H1 (cell line): Measurements from ENCODE around the gene DIAPH1. TPM values are rescaled to one million over a fixed set of nuclear protein-coding genes. Genes with fewer than 3 reads are reported as not detected.
A peak's percentile ranks its signal among the peaks of the same experiment; 100 is the strongest.

ENCODE experiments used
- CTCF ChIA-PET: fragments of 300-600 bp; sonication (Branson Sonifier 250); formaldehyde crosslinking; loops from one replicate; lab custom pipeline; 2021; ENCODE audit not compliant: partially characterized antibody; lab: Charles Lee
- POLR2A ChIA-PET: fragments of 300-600 bp; sonication (Branson Sonifier 250); formaldehyde crosslinking; loops from one replicate; lab custom pipeline; 2021; ENCODE audit warnings: inconsistent platforms; ENCODE audit not compliant: partially characterized antibody; lab: Charles Lee
- DNase-seq, 2 experiments: peaks; one replicate each; pipeline versions ENCODE4 v3.0.0 to v3.0.0-alpha.2; 2010 to 2022; ENCODE audit warnings: low spot score in 2 of 2, low read depth in 1 of 2, mixed read lengths in 1 of 2
- FAIRE-seq: peaks from 2 replicates; lab custom pipeline; 2011; peaks lifted over from hg19 to GRCh38; lab: Jason Lieb, UNC
- H2AFZ ChIP-seq: 2 replicates; pipeline ENCODE4 v1.8.1; 2012; ENCODE audit warnings: low read length, inconsistent platforms
- H2AK5ac ChIP-seq: 2 replicates; pipeline ENCODE4 v1.6.1; 2013; ENCODE audit warnings: low read depth, low read length
- H2BK120ac ChIP-seq: replicated peaks from 2 replicates; pipeline ENCODE3; 2013; ENCODE audit warnings: low read depth, low read length, inconsistent platforms
- H2BK12ac ChIP-seq: 2 replicates; pipeline ENCODE4 v1.6.1; 2013; ENCODE audit warnings: low read depth, low read length
- H2BK15ac ChIP-seq: 2 replicates; pipeline ENCODE4 v1.6.1; 2013; ENCODE audit warnings: low read length
- H2BK20ac ChIP-seq: 2 replicates; pipeline ENCODE4 v1.6.1; 2013; ENCODE audit warnings: low read length
- H2BK5ac ChIP-seq: 2 replicates; pipeline ENCODE4 v1.6.1; 2013; ENCODE audit warnings: low read depth, low read length
- H3K14ac ChIP-seq: 2 replicates; pipeline ENCODE4 v1.6.1; 2013; ENCODE audit warnings: inconsistent platforms; ENCODE audit not compliant: insufficient read length
- H3K18ac ChIP-seq: 2 replicates; pipeline ENCODE4 v1.6.1; 2013; ENCODE audit warnings: low read length; ENCODE audit errors: extremely low read depth
- H3K23ac ChIP-seq: 2 replicates; pipeline ENCODE4 v1.6.1; 2013; ENCODE audit warnings: inconsistent platforms; ENCODE audit not compliant: insufficient read length
- H3K23me2 ChIP-seq: 2 replicates; pipeline ENCODE4 v1.6.1; 2013; ENCODE audit warnings: low read depth, low read length
- H3K27ac ChIP-seq: 2 replicates; pipeline ENCODE4 v1.6.1; 2011; ENCODE audit warnings: low read depth, low read length, inconsistent platforms
- H3K27me3 ChIP-seq, 4 experiments: replicated peaks in 1 of 4; 1 replicate in 1 of 4; 2 replicates in 3 of 4; pipeline versions ENCODE4 v1.6.1 to v1.8.1; 2011 to 2013; ENCODE audit warnings: low read length in 3 of 4, mild to moderate bottlenecking in 3 of 4, inconsistent platforms in 2 of 4, mixed read lengths in 2 of 4, moderate library complexity in 1 of 4; ENCODE audit not compliant: control insufficient read depth in 3 of 4, insufficient read depth in 3 of 4; ENCODE audit errors: extremely low read depth in 1 of 4
- H3K36me3 ChIP-seq, 4 experiments: 2 replicates each; pipeline versions ENCODE4 v1.6.1 to v1.8.1; 2011 to 2013; ENCODE audit warnings: mild to moderate bottlenecking in 4 of 4, low read length in 3 of 4, moderate library complexity in 2 of 4, control low read depth in 1 of 4, inconsistent platforms in 1 of 4; ENCODE audit not compliant: insufficient read depth in 4 of 4, control insufficient read depth in 2 of 4
- H3K4ac ChIP-seq: replicated peaks from 2 replicates; pipeline ENCODE3; 2013; ENCODE audit warnings: low read length, low read depth, mixed read lengths, inconsistent platforms; ENCODE audit not compliant: insufficient read length
- H3K4me1 ChIP-seq, 4 experiments: replicated peaks in 1 of 4; 1 replicate in 1 of 4; 2 replicates in 3 of 4; pipeline versions ENCODE4 v1.6.1 to v1.8.1; 2011 to 2013; ENCODE audit warnings: low read length in 3 of 4, inconsistent platforms in 2 of 4, mixed read lengths in 1 of 4; ENCODE audit not compliant: insufficient read depth in 4 of 4, control insufficient read depth in 3 of 4
- H3K4me2 ChIP-seq, 2 experiments: 2 replicates each; pipeline versions ENCODE4 v1.6.1 to v1.8.1; 2011 to 2013; ENCODE audit warnings: low read depth in 2 of 2, low read length in 2 of 2, control low read depth in 1 of 2, inconsistent platforms in 1 of 2, mild to moderate bottlenecking in 1 of 2; ENCODE audit not compliant: insufficient read depth in 1 of 2
- H3K4me3 ChIP-seq, 4 experiments: fragments of 200-600, 300-600 bp in 1 of 4; sonication (generic), shearing (Covaris generic), sonication (Bioruptor Twin) in 1 of 4; 2 replicates each; pipeline versions ENCODE4 v1.5.1 to v1.8.1; 2011 to 2016; ENCODE audit warnings: low read length in 4 of 4, low read depth in 3 of 4, control low read depth in 2 of 4, inconsistent platforms in 2 of 4, mild to moderate bottlenecking in 2 of 4, mixed read lengths in 1 of 4, moderate library complexity in 1 of 4; ENCODE audit not compliant: insufficient read depth in 2 of 4; ENCODE audit errors: extremely low read depth in 1 of 4
- H3K56ac ChIP-seq: replicated peaks from 2 replicates; pipeline ENCODE3; 2013; ENCODE audit warnings: low read depth, mild to moderate bottlenecking, mixed read lengths, low read length, inconsistent platforms; ENCODE audit not compliant: insufficient read length
- H3K79me1 ChIP-seq: 2 replicates; pipeline ENCODE4 v1.6.1; 2013; ENCODE audit warnings: low read depth, low read length, control low read depth
- H3K79me2 ChIP-seq, 2 experiments: 2 replicates each; pipeline versions ENCODE4 v1.6.1 to v1.8.1; 2012 to 2013; ENCODE audit warnings: low read length in 2 of 2, mild to moderate bottlenecking in 2 of 2, inconsistent platforms in 1 of 2; ENCODE audit not compliant: insufficient read depth in 2 of 2, control insufficient read depth in 1 of 2
- H3K9ac ChIP-seq, 4 experiments: replicated peaks in 1 of 4; 1 replicate in 1 of 4; 2 replicates in 3 of 4; pipeline versions ENCODE4 v1.6.1 to v1.8.1; 2011 to 2013; ENCODE audit warnings: low read depth in 3 of 4, low read length in 3 of 4, control low read depth in 2 of 4, mild to moderate bottlenecking in 2 of 4, moderate library complexity in 2 of 4, inconsistent platforms in 1 of 4; ENCODE audit errors: extremely low read depth in 1 of 4
- H3K9me3 ChIP-seq, 2 experiments: 2 replicates each; pipeline versions ENCODE4 v1.6.1 to v1.8.1; 2012 to 2013; ENCODE audit warnings: mild to moderate bottlenecking in 2 of 2, moderate library complexity in 2 of 2, control low read depth in 1 of 2, inconsistent platforms in 1 of 2, low read depth in 1 of 2, low read length in 1 of 2, mixed read lengths in 1 of 2; ENCODE audit not compliant: insufficient read depth in 2 of 2
- H4K20me1 ChIP-seq, 2 experiments: replicated peaks in 1 of 2; 2 replicates each; pipeline versions ENCODE3 to v1.8.1; 2011 to 2013; ENCODE audit warnings: inconsistent platforms in 2 of 2, low read length in 2 of 2, mild to moderate bottlenecking in 1 of 2; ENCODE audit not compliant: insufficient read depth in 2 of 2, control insufficient read depth in 1 of 2
- H4K5ac ChIP-seq: 2 replicates; pipeline ENCODE4 v1.6.1; 2013; ENCODE audit warnings: low read length, low read depth, mixed read lengths, inconsistent platforms; ENCODE audit not compliant: insufficient read length
- H4K8ac ChIP-seq: 2 replicates; pipeline ENCODE4 v1.8.0; 2013; ENCODE audit warnings: mild to moderate bottlenecking, moderate library complexity, low read length, inconsistent platforms; ENCODE audit not compliant: insufficient read depth; ENCODE audit errors: extremely low read depth
- H4K91ac ChIP-seq: replicated peaks from 2 replicates; pipeline ENCODE3; 2013; ENCODE audit warnings: low read length, mixed read lengths, inconsistent platforms; ENCODE audit not compliant: insufficient read length
- ASH2L ChIP-seq: fragments of 200-600, 300-600 bp; sonication (generic); IDR thresholded peaks from one replicate; pipeline ENCODE4 v1.7.1; 2017; ENCODE audit warnings: low read length
- CEBPB ChIP-seq: IDR thresholded peaks from 2 replicates; pipeline ENCODE4 v1.6.1; 2012; ENCODE audit warnings: low read depth, low read length
- CTBP2 ChIP-seq: IDR thresholded peaks from 2 replicates; pipeline ENCODE4 v1.7.0; 2011; ENCODE audit warnings: borderline replicate concordance, mild to moderate bottlenecking, moderate library complexity, mixed read lengths, low read length; ENCODE audit not compliant: insufficient read depth, insufficient read length
- EP300 ChIP-seq, 2 experiments: IDR thresholded peaks; 1 replicate in 1 of 2; 2 replicates in 1 of 2; pipeline ENCODE4 v1.6.1; 2011 to 2012; ENCODE audit warnings: low read depth in 2 of 2, low read length in 2 of 2, mild to moderate bottlenecking in 2 of 2, borderline replicate concordance in 1 of 2, inconsistent platforms in 1 of 2, moderate library complexity in 1 of 2
- EZH2 ChIP-seq: fragments of 200-600 bp; sonication (generic); IDR thresholded peaks from 2 replicates; pipeline ENCODE4 v1.7.1; 2012; ENCODE audit warnings: low read depth, mild to moderate bottlenecking, moderate library complexity, low read length, inconsistent platforms; ENCODE audit not compliant: severe bottlenecking
- POLR2AphosphoS5 ChIP-seq: IDR thresholded peaks from 2 replicates; pipeline ENCODE4 v1.6.1; 2011; ENCODE audit warnings: low read depth, low read length
- SIN3A ChIP-seq, 2 experiments: IDR thresholded peaks in 1 of 2; conservative IDR thresholded peaks in 1 of 2; 2 replicates each; pipeline ENCODE4 v1.6.1; 2011 to 2012; ENCODE audit warnings: low read length in 2 of 2, improper control_type of control experiment in 1 of 2, low read depth in 1 of 2, mild to moderate bottlenecking in 1 of 2
- SP2 ChIP-seq: IDR thresholded peaks from 2 replicates; pipeline ENCODE4 v1.6.1; 2012; ENCODE audit warnings: mild to moderate bottlenecking, low read length, inconsistent platforms
- SP4 ChIP-seq: IDR thresholded peaks from 2 replicates; pipeline ENCODE4 v1.6.1; 2012; ENCODE audit warnings: low read length, inconsistent platforms
- SRF ChIP-seq: IDR thresholded peaks from 2 replicates; pipeline ENCODE4 v1.6.1; 2011; ENCODE audit warnings: mild to moderate bottlenecking, low read depth, low read length, moderate library complexity
- WGBS, 2 experiments: shearing (Covaris generic) in 1 of 2; methylation state at CpG; one replicate each; pipeline versions ENCODE4 v1.1.6 to v1.1.7; 2013 to 2015; ENCODE audit warnings: low lambda C conversion rate in 2 of 2, mixed read lengths in 2 of 2, inconsistent platforms in 1 of 2, low coverage in 1 of 2, missing lambda C conversion rate in 1 of 2; ENCODE audit not compliant: insufficient replicate concordance in 2 of 2, insufficient coverage in 1 of 2, insufficient read length in 1 of 2; ENCODE audit errors: extremely low coverage in 1 of 2, missing lambda C conversion rate in 1 of 2; 5-methylcytosine and 5-hydroxymethylcytosine counted together
- polyA plus RNA-seq, 7 experiments: library from polyadenylated mRNA; depleted of rRNA in 3 of 7; stranded (reverse) in 5 of 7; unstranded in 2 of 7; fragments of >200 nt in 5 of 7; fragments of 200-250 nt in 2 of 7; gene quantifications; 1 replicate in 5 of 7; 2 replicates in 1 of 7; 4 replicates in 1 of 7; pipeline versions ENCODE4 v1.2.1 to v1.2.3, GENCODE V29; 2011 to 2013; ENCODE audit warnings: missing spikeins in 2 of 7, mixed read lengths in 2 of 7
- total RNA-seq: library from RNA; stranded (reverse); fragmentation: NEBNext Ultra II Directional; extraction: Animal tissue kit (Norgen Biotek cat#: 25700); gene quantifications from 2 replicates; pipeline ENCODE4 v1.2.1, GENCODE V29; 2021
- TF ChIP-seq, protein P1 (sequence below): IDR thresholded peaks from 2 replicates; pipeline ENCODE4 v1.6.1; 2012; ENCODE audit warnings: inconsistent platforms

The DIAPH1 gene
- total and polyA plus RNA-seq, 2 of the 8 experiments (the other 6 are each of a cell fraction or from before 2014, with no cell fraction given), result 61.2 to 114 TPM

DNA sequence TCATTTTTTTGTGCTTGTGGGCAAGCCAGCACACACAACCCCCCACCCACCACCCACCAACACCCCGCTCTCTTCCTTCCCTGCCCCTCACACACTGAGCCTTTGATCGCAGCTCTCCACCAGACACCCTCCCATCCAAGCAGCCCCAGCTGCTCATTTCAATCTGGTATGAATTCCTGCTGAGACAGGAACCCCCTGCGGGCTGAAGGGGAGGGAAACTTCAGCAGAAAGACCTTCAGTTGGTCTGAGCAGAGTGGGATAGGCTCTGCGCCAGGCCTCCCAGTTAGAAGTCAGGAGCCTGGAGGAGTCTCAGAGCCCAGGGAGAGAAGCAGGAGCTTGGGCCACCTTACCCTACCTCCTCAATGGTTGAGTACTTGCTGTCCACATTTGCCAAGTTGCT lies 122.8 kb downstream of the DIAPH1 start:
- Histone ChIP-seq H3K27ac (no peak overlapping the region), H2BK12ac (peak overlapping the region; percentile 78; the same call in 1 of the 2 replicates), H2BK5ac (peak overlapping the region; percentile 94; the same call in 1 of the 2 replicates), H3K14ac (no peak overlapping the region), H3K36me3 (no peaks in the 10 kb centered on the region), H3K9ac (no peak overlapping the region), H3K4ac (peak overlapping the region; percentile 46), H4K91ac (peak overlapping the region; percentile 34), H3K9me3 (no peaks in the 10 kb centered on the region), H3K27me3 (peaks cover 11 to 32% (median 28%) of the 10 kb centered on the region in 4 experiments; a peak in 6 of 7 replicates), H2BK120ac (no peak overlapping the region), H4K5ac (no peak overlapping the region), H3K79me2 (no peaks in the 10 kb centered on the region), H3K23ac (no peak overlapping the region), H4K20me1 (peaks cover 0 to under 1% of the 10 kb centered on the region in 2 experiments), H2BK15ac (peak overlapping the region; percentile 95; the same call in 1 of the 2 replicates), H3K23me2 (peaks cover 24% of the 10 kb centered on the region; the same call in 1 of the 2 replicates), H3K79me1 (peaks cover 4% of the 10 kb centered on the region), H4K8ac (no peak overlapping the region; the same call in 1 of the 2 replicates), H3K4me1 (peaks cover 6 to 37% (median 25%) of the 10 kb centered on the region in 4 experiments), H3K4me2 (peak overlapping the region; percentile 55 to 82; a peak in 3 of 4 replicates), H3K56ac (no peak overlapping the region), H2AFZ (no peak overlapping the region), H3K4me3 (peak overlapping the region in 1 of 4 experiments; percentile 41; a peak in 1 of 8 replicates), H3K18ac (peak overlapping the region; percentile 97; the same call in 1 of the 2 replicates), H2BK20ac (peak overlapping the region; percentile 95; the same call in 1 of the 2 replicates), H2AK5ac (0 out of 2 replicates have a peak overlapping the region, but pooled peaks have one; percentile 66)
- CTCF ChIA-PET, result interaction anchor here (0.9 to 50.9 kb wide), 11 partner anchors 11 to 273 kb away, joined by 3 to 1236 read pairs (median 5); partner anchors contain the start of genes PCDHB14, PCDHGA10, PCDHGA11 and PCDHGA9
- FAIRE-seq, result no peak
- DNase-seq, result no peak
- no peak for TF ChIP-seq ASH2L
- TF ChIP-seq CEBPB, result no peak
- TF ChIP-seq, protein P1, sequence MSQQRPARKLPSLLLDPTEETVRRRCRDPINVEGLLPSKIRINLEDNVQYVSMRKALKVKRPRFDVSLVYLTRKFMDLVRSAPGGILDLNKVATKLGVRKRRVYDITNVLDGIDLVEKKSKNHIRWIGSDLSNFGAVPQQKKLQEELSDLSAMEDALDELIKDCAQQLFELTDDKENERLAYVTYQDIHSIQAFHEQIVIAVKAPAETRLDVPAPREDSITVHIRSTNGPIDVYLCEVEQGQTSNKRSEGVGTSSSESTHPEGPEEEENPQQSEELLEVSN, result no peak
- no peak for TF ChIP-seq CTBP2
- TF ChIP-seq SIN3A (conservative IDR thresholded peaks at IDR 0.05 in 1 of 2, IDR thresholded peaks at IDR 0.05 in 1 of 2; ENCODE audit: low read depth in 1 of 2, low read length in 2 of 2), result no peak
- TF ChIP-seq EP300 (IDR thresholded peaks at IDR 0.05; ENCODE audit: borderline replicate concordance in 1 of 2, low read depth in 2 of 2, low read length in 2 of 2), result no peak
- no peak for TF ChIP-seq SP4
- TF ChIP-seq EZH2, result no peak
- no peak for TF ChIP-seq SP2
- TF ChIP-seq SRF, result no peak
- TF ChIP-seq POLR2AphosphoS5, result no peak
- POLR2A ChIA-PET, result interaction anchor here (0.7 to 1.1 kb wide), 4 partner anchors 11 to 17 kb away, joined by 3 to 4 read pairs (median 4); no protein-coding TSS in a partner anchor
- WGBS, 2 experiments, result 40% methylated on average over 4 of the region's 4 CpGs; no CpG with 5 or more reads in 1 of the 2 experiments
